ENCODE measurements around the gene DBP. TPM values are rescaled to one million over a fixed set of nuclear protein-coding genes. Genes with fewer than 3 reads are reported as not detected.

DBP gene
- total RNA-seq, 1 experiment from 2014 or later, result 12.0 TPM

DNA sequence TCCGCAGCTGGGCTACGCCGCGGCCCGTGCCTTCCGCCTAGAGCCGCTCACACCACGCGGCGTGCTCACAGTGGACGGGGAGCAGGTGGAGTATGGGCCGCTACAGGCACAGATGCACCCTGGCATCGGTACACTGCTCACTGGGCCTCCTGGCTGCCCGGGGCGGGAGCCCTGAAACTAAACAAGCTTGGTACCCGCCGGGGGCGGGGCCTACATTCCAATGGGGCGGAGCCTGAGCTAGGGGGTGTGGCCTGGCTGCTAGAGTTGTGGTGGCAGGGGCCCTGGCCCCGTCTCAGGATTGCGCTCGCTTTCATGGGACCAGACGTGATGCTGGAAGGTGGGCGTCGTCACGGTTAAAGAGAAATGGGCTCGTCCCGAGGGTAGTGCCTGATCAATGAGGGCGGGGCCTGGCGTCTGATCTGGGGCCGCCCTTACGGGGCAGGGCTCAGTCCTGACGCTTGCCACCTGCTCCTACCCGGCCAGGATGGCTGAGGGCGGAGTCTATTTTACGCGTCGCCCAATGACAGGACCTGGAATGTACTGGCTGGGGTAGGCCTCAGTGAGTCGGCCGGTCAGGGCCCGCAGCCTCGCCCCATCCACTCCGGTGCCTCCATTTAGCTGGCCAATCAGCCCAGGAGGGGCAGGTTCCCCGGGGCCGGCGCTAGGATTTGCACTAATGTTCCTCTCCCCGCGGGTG lies 7.4 kb downstream of the DBP start (continued):
- TF ChIP-seq, protein P1, sequence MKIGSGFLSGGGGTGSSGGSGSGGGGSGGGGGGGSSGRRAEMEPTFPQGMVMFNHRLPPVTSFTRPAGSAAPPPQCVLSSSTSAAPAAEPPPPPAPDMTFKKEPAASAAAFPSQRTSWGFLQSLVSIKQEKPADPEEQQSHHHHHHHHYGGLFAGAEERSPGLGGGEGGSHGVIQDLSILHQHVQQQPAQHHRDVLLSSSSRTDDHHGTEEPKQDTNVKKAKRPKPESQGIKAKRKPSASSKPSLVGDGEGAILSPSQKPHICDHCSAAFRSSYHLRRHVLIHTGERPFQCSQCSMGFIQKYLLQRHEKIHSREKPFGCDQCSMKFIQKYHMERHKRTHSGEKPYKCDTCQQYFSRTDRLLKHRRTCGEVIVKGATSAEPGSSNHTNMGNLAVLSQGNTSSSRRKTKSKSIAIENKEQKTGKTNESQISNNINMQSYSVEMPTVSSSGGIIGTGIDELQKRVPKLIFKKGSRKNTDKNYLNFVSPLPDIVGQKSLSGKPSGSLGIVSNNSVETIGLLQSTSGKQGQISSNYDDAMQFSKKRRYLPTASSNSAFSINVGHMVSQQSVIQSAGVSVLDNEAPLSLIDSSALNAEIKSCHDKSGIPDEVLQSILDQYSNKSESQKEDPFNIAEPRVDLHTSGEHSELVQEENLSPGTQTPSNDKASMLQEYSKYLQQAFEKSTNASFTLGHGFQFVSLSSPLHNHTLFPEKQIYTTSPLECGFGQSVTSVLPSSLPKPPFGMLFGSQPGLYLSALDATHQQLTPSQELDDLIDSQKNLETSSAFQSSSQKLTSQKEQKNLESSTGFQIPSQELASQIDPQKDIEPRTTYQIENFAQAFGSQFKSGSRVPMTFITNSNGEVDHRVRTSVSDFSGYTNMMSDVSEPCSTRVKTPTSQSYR (CRISPR knock-in tag; IDR thresholded peaks at IDR 0.05), result peak; percentile 76
- TF ChIP-seq TP53 (CRISPR knock-in tag; IDR thresholded peaks at IDR 0.05) (no peak), NFYB (CRISPR knock-in tag; conservative IDR thresholded peaks at IDR 0.05; ENCODE audit: low read depth) (peak; percentile 50; the same call in 1 of the 2 replicates), ZNF263 (CRISPR knock-in tag; IDR thresholded peaks at IDR 0.05; ENCODE audit: low read depth) (no peak), RORB (CRISPR knock-in tag; IDR thresholded peaks at IDR 0.05) (no peak), EMX1 (CRISPR knock-in tag; IDR thresholded peaks at IDR 0.05) (peak; percentile 89), FOXK1 (CRISPR knock-in tag; IDR thresholded peaks at IDR 0.05) (no peak; the same call in 1 of the 2 replicates), ZNF219 (CRISPR knock-in tag; IDR thresholded peaks at IDR 0.05; ENCODE audit: borderline replicate concordance) (no peak), ZNF671 (CRISPR knock-in tag; IDR thresholded peaks at IDR 0.05) (no peak), TCF7 (CRISPR knock-in tag; IDR thresholded peaks at IDR 0.05; ENCODE audit: low read depth) (no peak), NR2C2 (CRISPR knock-in tag; IDR thresholded peaks at IDR 0.05) (no peak), GABPB1 (CRISPR knock-in tag; IDR thresholded peaks at IDR 0.05) (no peak), SOX15 (CRISPR knock-in tag; IDR thresholded peaks at IDR 0.05) (no peak), JUN (CRISPR knock-in tag; IDR thresholded peaks at IDR 0.05) (no peak), SMAD3 (CRISPR knock-in tag; IDR thresholded peaks at IDR 0.05; ENCODE audit: borderline replicate concordance) (0 out of 2 replicates have a peak, but pooled peaks have one; percentile 9), ZBTB21 (CRISPR knock-in tag; IDR thresholded peaks at IDR 0.05; ENCODE audit: borderline replicate concordance) (0 out of 2 replicates have a peak, but pooled peaks have one; percentile 21), CBFB (CRISPR knock-in tag; IDR thresholded peaks at IDR 0.05; ENCODE audit: low read depth) (no peak), ELF4 (CRISPR knock-in tag; IDR thresholded peaks at IDR 0.05; ENCODE audit: low read depth) (no peak), FOXJ3 (CRISPR knock-in tag; IDR thresholded peaks at IDR 0.05; ENCODE audit: borderline replicate concordance) (no peak)
- TF ChIP-seq, protein P2, sequence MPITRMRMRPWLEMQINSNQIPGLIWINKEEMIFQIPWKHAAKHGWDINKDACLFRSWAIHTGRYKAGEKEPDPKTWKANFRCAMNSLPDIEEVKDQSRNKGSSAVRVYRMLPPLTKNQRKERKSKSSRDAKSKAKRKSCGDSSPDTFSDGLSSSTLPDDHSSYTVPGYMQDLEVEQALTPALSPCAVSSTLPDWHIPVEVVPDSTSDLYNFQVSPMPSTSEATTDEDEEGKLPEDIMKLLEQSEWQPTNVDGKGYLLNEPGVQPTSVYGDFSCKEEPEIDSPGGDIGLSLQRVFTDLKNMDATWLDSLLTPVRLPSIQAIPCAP (CRISPR knock-in tag; IDR thresholded peaks at IDR 0.05), result 0 out of 2 replicates have a peak, but pooled peaks have one; percentile 50
- TF ChIP-seq, protein P3, sequence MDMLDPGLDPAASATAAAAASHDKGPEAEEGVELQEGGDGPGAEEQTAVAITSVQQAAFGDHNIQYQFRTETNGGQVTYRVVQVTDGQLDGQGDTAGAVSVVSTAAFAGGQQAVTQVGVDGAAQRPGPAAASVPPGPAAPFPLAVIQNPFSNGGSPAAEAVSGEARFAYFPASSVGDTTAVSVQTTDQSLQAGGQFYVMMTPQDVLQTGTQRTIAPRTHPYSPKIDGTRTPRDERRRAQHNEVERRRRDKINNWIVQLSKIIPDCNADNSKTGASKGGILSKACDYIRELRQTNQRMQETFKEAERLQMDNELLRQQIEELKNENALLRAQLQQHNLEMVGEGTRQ (CRISPR knock-in tag; IDR thresholded peaks at IDR 0.05), result no peak; the same call in 1 of the 2 replicates
- TF ChIP-seq, protein P4, sequence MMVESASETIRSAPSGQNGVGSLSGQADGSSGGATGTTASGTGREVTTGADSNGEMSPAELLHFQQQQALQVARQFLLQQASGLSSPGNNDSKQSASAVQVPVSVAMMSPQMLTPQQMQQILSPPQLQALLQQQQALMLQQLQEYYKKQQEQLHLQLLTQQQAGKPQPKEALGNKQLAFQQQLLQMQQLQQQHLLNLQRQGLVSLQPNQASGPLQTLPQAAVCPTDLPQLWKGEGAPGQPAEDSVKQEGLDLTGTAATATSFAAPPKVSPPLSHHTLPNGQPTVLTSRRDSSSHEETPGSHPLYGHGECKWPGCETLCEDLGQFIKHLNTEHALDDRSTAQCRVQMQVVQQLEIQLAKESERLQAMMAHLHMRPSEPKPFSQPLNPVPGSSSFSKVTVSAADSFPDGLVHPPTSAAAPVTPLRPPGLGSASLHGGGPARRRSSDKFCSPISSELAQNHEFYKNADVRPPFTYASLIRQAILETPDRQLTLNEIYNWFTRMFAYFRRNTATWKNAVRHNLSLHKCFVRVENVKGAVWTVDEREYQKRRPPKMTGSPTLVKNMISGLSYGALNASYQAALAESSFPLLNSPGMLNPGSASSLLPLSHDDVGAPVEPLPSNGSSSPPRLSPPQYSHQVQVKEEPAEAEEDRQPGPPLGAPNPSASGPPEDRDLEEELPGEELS (CRISPR knock-in tag; IDR thresholded peaks at IDR 0.05), result peak; percentile 37; the same call in 1 of the 2 replicates
- TF ChIP-seq, protein P5, sequence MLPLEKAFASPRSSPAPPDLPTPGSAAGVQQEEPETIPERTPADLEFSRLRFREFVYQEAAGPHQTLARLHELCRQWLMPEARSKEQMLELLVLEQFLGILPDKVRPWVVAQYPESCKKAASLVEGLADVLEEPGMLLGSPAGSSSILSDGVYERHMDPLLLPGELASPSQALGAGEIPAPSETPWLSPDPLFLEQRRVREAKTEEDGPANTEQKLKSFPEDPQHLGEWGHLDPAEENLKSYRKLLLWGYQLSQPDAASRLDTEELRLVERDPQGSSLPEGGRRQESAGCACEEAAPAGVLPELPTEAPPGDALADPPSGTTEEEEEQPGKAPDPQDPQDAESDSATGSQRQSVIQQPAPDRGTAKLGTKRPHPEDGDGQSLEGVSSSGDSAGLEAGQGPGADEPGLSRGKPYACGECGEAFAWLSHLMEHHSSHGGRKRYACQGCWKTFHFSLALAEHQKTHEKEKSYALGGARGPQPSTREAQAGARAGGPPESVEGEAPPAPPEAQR (CRISPR knock-in tag; IDR thresholded peaks at IDR 0.05), result no peak
- TF ChIP-seq, protein P6, sequence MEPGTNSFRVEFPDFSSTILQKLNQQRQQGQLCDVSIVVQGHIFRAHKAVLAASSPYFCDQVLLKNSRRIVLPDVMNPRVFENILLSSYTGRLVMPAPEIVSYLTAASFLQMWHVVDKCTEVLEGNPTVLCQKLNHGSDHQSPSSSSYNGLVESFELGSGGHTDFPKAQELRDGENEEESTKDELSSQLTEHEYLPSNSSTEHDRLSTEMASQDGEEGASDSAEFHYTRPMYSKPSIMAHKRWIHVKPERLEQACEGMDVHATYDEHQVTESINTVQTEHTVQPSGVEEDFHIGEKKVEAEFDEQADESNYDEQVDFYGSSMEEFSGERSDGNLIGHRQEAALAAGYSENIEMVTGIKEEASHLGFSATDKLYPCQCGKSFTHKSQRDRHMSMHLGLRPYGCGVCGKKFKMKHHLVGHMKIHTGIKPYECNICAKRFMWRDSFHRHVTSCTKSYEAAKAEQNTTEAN (CRISPR knock-in tag; IDR thresholded peaks at IDR 0.05), result peak; percentile 63
- TF ChIP-seq, protein P7, sequence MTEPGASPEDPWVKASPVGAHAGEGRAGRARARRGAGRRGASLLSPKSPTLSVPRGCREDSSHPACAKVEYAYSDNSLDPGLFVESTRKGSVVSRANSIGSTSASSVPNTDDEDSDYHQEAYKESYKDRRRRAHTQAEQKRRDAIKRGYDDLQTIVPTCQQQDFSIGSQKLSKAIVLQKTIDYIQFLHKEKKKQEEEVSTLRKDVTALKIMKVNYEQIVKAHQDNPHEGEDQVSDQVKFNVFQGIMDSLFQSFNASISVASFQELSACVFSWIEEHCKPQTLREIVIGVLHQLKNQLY (CRISPR knock-in tag; IDR thresholded peaks at IDR 0.05), result no peak
- TF ChIP-seq, protein P8, sequence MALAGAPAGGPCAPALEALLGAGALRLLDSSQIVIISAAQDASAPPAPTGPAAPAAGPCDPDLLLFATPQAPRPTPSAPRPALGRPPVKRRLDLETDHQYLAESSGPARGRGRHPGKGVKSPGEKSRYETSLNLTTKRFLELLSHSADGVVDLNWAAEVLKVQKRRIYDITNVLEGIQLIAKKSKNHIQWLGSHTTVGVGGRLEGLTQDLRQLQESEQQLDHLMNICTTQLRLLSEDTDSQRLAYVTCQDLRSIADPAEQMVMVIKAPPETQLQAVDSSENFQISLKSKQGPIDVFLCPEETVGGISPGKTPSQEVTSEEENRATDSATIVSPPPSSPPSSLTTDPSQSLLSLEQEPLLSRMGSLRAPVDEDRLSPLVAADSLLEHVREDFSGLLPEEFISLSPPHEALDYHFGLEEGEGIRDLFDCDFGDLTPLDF (CRISPR knock-in tag; IDR thresholded peaks at IDR 0.05), result no peak
- TF ChIP-seq, protein P9, sequence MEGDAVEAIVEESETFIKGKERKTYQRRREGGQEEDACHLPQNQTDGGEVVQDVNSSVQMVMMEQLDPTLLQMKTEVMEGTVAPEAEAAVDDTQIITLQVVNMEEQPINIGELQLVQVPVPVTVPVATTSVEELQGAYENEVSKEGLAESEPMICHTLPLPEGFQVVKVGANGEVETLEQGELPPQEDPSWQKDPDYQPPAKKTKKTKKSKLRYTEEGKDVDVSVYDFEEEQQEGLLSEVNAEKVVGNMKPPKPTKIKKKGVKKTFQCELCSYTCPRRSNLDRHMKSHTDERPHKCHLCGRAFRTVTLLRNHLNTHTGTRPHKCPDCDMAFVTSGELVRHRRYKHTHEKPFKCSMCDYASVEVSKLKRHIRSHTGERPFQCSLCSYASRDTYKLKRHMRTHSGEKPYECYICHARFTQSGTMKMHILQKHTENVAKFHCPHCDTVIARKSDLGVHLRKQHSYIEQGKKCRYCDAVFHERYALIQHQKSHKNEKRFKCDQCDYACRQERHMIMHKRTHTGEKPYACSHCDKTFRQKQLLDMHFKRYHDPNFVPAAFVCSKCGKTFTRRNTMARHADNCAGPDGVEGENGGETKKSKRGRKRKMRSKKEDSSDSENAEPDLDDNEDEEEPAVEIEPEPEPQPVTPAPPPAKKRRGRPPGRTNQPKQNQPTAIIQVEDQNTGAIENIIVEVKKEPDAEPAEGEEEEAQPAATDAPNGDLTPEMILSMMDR (IDR thresholded peaks at IDR 0.05), result no peak

All from WTC11 (cell line).